Stimulated activated CD8-positive, alpha-beta memory T cell treated with anti-CD3 and anti-CD28 coated beads, Interleukin-15, amount 100 ng/mL, for 24 hours (primary cell): ENCODE measurements around the gene GLP1R.
"Not testable (repeated sequence)": the region's sequence is repeated elsewhere in the genome, so short reads cannot be mapped to it uniquely, and the experiment has no call there.

Experiments used
- DNase-seq: peaks from one replicate; pipeline ENCODE4 v3.0.0-alpha.2; 2020; ENCODE audit warnings: low read depth

The GLP1R gene

GRCh38 chr6:39128832-39129231, 80.3 kb downstream of the GLP1R start:
- DNase-seq = no peak

- no peak for DNase-seq
Observed at GRCh38 chr6:39130691-39131090, 82.1 kb downstream of the GLP1R start.

- DNase-seq = not testable (repeated sequence)
Observed at GRCh38 chr6:39134761-39135160, 86.2 kb downstream of the GLP1R start.

- DNase-seq = not testable (repeated sequence)
Observed at GRCh38 chr6:39136207-39136606, 87.6 kb downstream of the GLP1R start.

GRCh38 chr6:39137245-39137644, 88.7 kb downstream of the GLP1R start:
- DNase-seq = no peak
